ENCODE data around the gene KLHL40. TPM values are rescaled to one million over a fixed set of nuclear protein-coding genes. Genes with fewer than 3 reads are reported as not detected.
A peak's percentile ranks its signal among the peaks of the same experiment; 100 is the strongest.

The KLHL40 gene
- polyA plus RNA-seq, 4 donors = 0.01 to 1.1 (median 0.60) TPM

DNA sequence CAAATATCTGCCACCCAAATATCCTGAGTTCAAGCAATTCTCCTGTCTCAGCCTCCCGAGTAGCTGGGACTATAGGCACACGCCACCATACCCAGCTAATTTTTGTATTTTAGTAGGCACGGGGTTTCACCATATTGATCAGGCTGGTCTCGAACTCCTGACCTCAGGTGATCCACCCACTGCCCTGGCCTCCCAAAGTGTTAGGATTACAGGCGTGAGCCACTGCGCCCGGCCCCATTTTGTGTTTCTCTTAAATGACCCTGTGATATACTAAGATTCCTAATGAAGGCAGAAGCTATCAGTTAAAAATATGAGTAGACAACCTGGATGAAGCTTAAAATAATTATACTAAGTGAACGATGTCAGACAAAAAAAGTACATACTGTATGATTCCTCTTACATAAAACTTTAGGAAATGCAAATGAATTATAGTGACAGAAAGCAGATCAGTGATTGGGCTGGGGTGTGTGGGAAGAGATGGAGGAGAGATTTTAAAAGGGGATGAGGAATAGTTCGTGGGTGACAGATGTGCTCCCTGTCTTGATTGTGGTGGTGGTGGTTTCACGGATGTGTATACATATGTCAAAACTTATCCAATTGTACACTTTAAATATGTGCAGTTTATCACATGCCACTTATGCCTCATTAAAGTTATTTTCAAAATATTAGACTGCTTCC lies 3.8 kb upstream of the KLHL40 start:
- WGBS, 3 donors = 78 to 83% (median 83%) methylated on average over 10 of the region's 10 CpGs
- FAIRE-seq = no peak
- Histone ChIP-seq H3K4me1 (ENCODE audit: control insufficient read depth in 3 of 3, insufficient read depth in 2 of 3, low read depth in 1 of 3, low read length in 2 of 3) (no peaks in the 10 kb centered on the region), H3K27me3 (ENCODE audit: control insufficient read depth in 3 of 3, insufficient read depth in 3 of 3, low read length in 3 of 3) (peaks cover 0 to 22% (median 4%) of the 10 kb centered on the region in 3 donors), H3K27ac (ENCODE audit: low read depth in 1 of 3, low read length in 2 of 3) (no peak overlapping the region), H3K4me3 (ENCODE audit: low read depth in 1 of 3, low read length in 3 of 3) (no peak overlapping the region), H3K9me3 (ENCODE audit: control insufficient read depth in 2 of 2, insufficient read depth in 1 of 2, low read depth in 1 of 2, low read length in 1 of 2) (peaks cover 0 to 4% of the 10 kb centered on the region in 2 donors), H3K36me3 (ENCODE audit: control insufficient read depth in 3 of 3, insufficient read depth in 2 of 3, low read depth in 1 of 3, low read length in 3 of 3) (no peaks in the 10 kb centered on the region)
- DNase-seq = no peak

DNA sequence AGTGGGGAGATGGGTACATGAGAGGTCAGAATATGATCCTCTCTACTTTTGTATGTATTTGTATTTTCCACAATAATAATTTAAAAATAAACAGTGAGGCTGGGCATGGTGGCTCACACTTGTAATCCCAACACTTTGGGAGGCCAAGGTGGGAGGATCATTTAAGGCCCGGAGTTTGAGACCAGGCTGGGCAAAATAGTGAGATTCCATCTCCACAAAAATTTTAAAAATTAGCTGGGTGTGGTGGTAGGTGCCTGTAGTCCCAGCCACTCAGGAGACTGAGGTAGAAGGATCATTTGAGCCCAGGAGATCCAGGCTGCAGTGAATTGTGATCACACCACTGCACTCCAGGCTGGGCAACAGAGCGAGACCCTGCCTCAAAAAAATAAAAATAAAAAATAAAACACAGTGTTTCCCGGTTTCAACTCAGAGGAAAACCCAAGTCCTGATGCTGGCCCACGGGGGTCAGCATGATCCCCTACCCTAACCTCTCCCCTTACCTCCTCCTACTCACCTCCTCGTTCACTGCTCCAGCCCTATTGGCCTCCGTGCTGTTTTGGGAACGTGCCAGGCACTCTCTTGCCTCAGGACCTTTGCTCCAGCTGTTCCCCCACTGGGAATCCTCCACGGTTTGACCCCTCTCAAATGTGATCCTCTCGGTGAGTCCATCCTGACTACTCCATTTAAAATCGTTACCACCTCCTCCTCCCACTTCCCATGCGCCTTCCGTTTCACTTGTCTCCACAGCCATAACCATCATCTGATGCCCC lies 2.9 kb upstream of the KLHL40 start:
- WGBS, 3 donors = 66 to 74% (median 72%) methylated on average over 12 of the region's 12 CpGs
- no peak for DNase-seq
- H3K27ac ChIP-seq (ENCODE audit: low read depth in 1 of 3, low read length in 2 of 3) = no peak overlapping the region
- H3K36me3 ChIP-seq (ENCODE audit: control insufficient read depth in 3 of 3, insufficient read depth in 2 of 3, low read depth in 1 of 3, low read length in 3 of 3) = no peaks in the 10 kb centered on the region
- H3K27me3 ChIP-seq (ENCODE audit: control insufficient read depth in 3 of 3, insufficient read depth in 3 of 3, low read length in 3 of 3) = peaks cover 0 to 30% (median 4%) of the 10 kb centered on the region in 3 donors
- H3K9me3 ChIP-seq (ENCODE audit: control insufficient read depth in 2 of 2, insufficient read depth in 1 of 2, low read depth in 1 of 2, low read length in 1 of 2) = peaks cover 0 to 4% of the 10 kb centered on the region in 2 donors
- no peak for FAIRE-seq
- H3K4me1 ChIP-seq (ENCODE audit: control insufficient read depth in 3 of 3, insufficient read depth in 2 of 3, low read depth in 1 of 3, low read length in 2 of 3) = no peaks in the 10 kb centered on the region
- H3K4me3 ChIP-seq (ENCODE audit: low read depth in 1 of 3, low read length in 3 of 3) = no peak overlapping the region

DNA sequence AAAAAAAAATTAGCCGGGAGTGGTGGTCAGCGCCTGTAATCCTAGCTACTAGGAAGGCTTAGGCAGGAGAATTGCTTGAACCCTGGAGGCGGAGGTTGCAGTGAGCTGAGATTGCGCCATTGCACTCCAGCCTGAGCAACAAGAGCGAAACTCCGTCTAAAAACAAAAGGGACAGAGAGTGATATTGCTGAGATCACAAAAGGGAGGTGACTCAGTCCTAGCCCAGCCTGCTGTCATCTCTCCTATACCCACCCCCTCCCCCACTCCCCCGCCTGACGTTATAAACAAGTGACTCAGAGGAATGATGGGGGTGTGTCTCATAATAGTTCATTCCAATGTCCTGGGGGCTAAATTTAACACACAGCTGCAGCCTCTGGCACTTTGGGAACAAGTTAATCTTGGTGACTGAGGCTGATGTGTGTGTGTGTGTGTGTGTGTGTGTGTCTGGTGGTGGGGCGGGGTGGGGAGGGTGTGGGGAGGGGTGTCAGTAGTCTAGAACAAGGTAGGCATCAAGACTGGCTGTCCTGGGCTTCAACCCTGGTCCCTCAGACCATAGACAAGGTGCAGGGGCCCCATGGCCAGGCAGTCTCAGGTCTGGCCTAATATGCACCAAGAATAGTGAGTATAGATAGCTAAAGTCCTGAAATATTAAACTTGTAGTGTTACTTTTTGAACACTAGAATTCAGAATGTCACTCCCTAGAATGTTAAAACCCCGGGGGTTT lies 1.3 kb upstream of the KLHL40 start:
- FAIRE-seq (no peak), DNase-seq (peak; percentile 15 to 69)
- Histone ChIP-seq H3K9me3 (ENCODE audit: control insufficient read depth in 2 of 2, insufficient read depth in 1 of 2, low read depth in 1 of 2, low read length in 1 of 2) (no peaks in the 10 kb centered on the region), H3K27me3 (ENCODE audit: control insufficient read depth in 3 of 3, insufficient read depth in 3 of 3, low read length in 3 of 3) (peaks cover 0 to 30% (median 4%) of the 10 kb centered on the region in 3 donors), H3K27ac (ENCODE audit: low read depth in 1 of 3, low read length in 2 of 3) (no peak overlapping the region), H3K4me3 (ENCODE audit: low read depth in 1 of 3, low read length in 3 of 3) (no peak overlapping the region), H3K36me3 (ENCODE audit: control insufficient read depth in 3 of 3, insufficient read depth in 2 of 3, low read depth in 1 of 3, low read length in 3 of 3) (no peaks in the 10 kb centered on the region), H3K4me1 (ENCODE audit: control insufficient read depth in 3 of 3, insufficient read depth in 2 of 3, low read depth in 1 of 3, low read length in 2 of 3) (no peaks in the 10 kb centered on the region)
- 25 to 54% (median 34%) methylated on average over 9 to 10 of the region's 10 CpGs for WGBS, 3 donors

DNA sequence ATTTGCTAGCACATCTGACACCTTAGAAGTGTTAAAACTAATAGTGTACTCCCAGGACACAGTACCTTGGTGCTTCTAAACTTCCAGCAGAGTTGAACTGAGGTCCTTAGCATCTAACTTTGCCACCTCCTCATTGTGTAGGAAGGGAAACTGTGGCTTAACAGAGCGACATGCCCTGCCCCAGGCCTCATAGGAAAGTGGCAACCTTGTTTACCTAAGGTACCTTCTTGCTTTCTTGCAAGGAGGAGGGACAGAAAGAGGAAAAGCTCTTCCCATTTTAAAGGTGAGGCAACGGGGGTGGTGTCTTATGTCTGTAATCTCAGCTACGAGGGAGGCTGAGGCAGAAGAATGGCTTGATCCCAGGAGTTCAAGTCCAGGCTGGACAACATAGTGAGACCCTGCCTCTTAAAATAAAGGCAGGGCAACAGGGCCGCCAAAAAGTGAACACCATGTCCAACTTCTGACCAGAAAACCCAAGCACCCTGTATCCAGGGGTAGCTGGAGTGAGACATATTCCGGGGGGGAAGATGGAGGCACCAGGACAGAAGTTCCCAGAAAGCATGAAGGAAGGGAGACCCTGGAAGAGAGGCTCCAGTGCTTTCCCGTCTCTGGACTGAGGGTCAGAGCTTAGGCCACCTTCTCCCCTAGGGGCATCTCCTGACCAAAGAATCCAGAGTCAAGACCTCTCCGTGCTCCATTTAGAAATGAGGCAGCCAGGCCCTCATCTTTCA lies 540 bp upstream of the KLHL40 start:
- H3K4me3 ChIP-seq (ENCODE audit: low read depth in 1 of 3, low read length in 3 of 3) = no peak overlapping the region
- DNase-seq (no peak), FAIRE-seq (no peak)
- 81 to 87% (median 84%) methylated on average over 7 of the region's 7 CpGs for WGBS, 3 donors
- no peak overlapping the region for H3K27ac ChIP-seq (ENCODE audit: low read depth in 1 of 3, low read length in 2 of 3)
- H3K9me3 ChIP-seq (ENCODE audit: control insufficient read depth in 2 of 2, insufficient read depth in 1 of 2, low read depth in 1 of 2, low read length in 1 of 2) = no peaks in the 10 kb centered on the region
- H3K36me3 ChIP-seq (ENCODE audit: control insufficient read depth in 3 of 3, insufficient read depth in 2 of 3, low read depth in 1 of 3, low read length in 3 of 3) = no peaks in the 10 kb centered on the region
- H3K4me1 ChIP-seq (ENCODE audit: control insufficient read depth in 3 of 3, insufficient read depth in 2 of 3, low read depth in 1 of 3, low read length in 2 of 3) = no peaks in the 10 kb centered on the region
- H3K27me3 ChIP-seq (ENCODE audit: control insufficient read depth in 3 of 3, insufficient read depth in 3 of 3, low read length in 3 of 3) = peaks cover 0 to 32% (median 4%) of the 10 kb centered on the region in 3 donors

DNA sequence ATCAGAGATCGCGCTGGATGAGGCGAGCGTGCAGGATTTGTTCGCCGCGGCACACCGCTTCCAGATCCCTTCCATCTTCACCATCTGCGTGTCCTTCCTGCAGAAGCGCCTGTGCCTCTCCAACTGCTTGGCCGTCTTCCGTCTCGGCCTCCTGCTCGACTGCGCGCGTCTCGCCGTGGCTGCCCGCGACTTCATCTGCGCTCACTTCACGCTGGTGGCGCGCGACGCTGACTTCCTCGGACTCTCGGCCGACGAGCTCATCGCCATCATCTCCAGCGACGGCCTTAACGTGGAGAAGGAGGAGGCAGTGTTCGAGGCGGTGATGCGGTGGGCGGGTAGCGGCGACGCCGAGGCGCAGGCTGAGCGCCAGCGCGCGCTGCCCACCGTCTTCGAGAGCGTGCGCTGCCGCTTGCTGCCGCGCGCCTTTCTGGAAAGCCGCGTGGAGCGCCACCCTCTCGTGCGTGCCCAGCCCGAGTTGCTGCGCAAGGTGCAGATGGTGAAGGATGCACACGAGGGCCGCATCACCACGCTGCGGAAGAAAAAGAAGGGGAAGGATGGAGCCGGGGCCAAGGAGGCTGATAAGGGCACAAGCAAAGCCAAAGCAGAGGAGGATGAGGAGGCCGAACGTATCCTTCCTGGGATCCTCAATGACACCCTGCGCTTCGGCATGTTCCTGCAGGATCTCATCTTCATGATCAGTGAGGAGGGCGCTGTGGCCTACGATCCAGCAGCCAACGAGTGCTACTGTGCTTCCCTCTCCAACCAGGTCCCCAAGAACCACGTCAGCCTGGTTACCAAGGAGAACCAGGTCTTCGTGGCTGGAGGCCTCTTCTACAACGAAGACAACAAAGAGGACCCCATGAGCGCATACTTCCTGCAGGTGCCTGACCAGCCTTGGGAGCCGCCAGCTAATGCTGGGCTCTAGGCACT lies 819 bp downstream of the KLHL40 start:
- Histone ChIP-seq H3K27ac (ENCODE audit: low read depth in 1 of 3, low read length in 2 of 3) (no peak overlapping the region), H3K27me3 (ENCODE audit: control insufficient read depth in 3 of 3, insufficient read depth in 3 of 3, low read length in 3 of 3) (peaks cover 0 to 36% (median 4%) of the 10 kb centered on the region in 3 donors), H3K4me3 (ENCODE audit: low read depth in 1 of 3, low read length in 3 of 3) (no peak overlapping the region)

DNA sequence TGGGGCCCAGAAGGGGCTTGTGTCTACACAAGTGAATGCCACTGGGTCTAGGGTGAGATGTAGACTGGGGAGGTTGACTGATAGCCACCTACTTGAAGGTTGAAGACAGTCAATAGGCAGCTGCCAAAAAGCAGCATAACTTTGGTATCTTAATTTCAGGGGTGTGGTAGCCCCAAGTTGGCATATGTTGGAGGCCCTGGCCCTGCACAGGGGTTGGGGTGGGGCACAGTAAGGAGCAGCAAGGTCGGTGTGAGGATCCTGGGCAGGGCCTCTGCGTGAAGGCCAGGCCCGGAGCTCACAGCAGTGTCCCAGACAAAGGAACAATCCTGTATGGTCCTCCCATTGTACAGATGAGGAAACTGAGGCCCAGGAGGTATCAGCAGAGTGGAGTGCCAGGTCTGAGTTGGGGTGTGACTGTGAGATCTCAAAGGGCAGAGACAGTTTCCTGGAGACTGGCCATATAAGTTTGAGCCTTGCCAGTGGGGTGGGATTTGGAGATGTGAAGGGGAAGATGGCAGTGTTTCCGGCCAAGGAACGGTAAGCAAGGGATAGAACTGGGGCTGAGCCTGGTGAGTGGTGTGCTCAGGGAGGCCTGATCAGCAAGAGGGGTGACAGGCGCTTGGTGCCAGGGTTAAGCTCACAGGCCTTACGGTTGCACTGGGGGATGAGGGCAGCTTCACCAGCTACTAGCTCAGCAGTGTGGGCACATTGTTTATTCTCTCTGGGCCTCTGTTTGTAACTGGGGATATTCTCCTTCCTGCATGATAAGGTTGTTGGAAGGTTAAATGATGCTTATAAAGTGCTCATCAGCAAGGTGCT lies 1.7 kb downstream of the KLHL40 start:
- Histone ChIP-seq H3K4me3 (ENCODE audit: low read depth in 1 of 3, low read length in 3 of 3) (no peak overlapping the region), H3K27ac (ENCODE audit: low read depth in 1 of 3, low read length in 2 of 3) (no peak overlapping the region), H3K9me3 (ENCODE audit: control insufficient read depth in 2 of 2, insufficient read depth in 1 of 2, low read depth in 1 of 2, low read length in 1 of 2) (no peaks in the 10 kb centered on the region), H3K27me3 (ENCODE audit: control insufficient read depth in 3 of 3, insufficient read depth in 3 of 3, low read length in 3 of 3) (peaks cover 0 to 39% (median 4%) of the 10 kb centered on the region in 3 donors), H3K36me3 (ENCODE audit: control insufficient read depth in 3 of 3, insufficient read depth in 2 of 3, low read depth in 1 of 3, low read length in 3 of 3) (no peaks in the 10 kb centered on the region), H3K4me1 (ENCODE audit: control insufficient read depth in 3 of 3, insufficient read depth in 2 of 3, low read depth in 1 of 3, low read length in 2 of 3) (no peaks in the 10 kb centered on the region)
- 84 to 89% (median 86%) methylated on average over 7 of the region's 7 CpGs for WGBS, 3 donors
- DNase-seq (no peak), FAIRE-seq (no peak)

More for the DNA sequence above, 819 bp downstream of the KLHL40 start:
- no peaks in the 10 kb centered on the region for H3K4me1 ChIP-seq (ENCODE audit: control insufficient read depth in 3 of 3, insufficient read depth in 2 of 3, low read depth in 1 of 3, low read length in 2 of 3)
- no peaks in the 10 kb centered on the region for H3K36me3 ChIP-seq (ENCODE audit: control insufficient read depth in 3 of 3, insufficient read depth in 2 of 3, low read depth in 1 of 3, low read length in 3 of 3)
- no peak for FAIRE-seq
- 41 to 48% (median 45%) methylated on average over 75 to 80 of the region's 80 CpGs for WGBS, 3 donors
- peak in 1 of 2 donors; percentile 24 for DNase-seq
- no peaks in the 10 kb centered on the region for H3K9me3 ChIP-seq (ENCODE audit: control insufficient read depth in 2 of 2, insufficient read depth in 1 of 2, low read depth in 1 of 2, low read length in 1 of 2)

DNA sequence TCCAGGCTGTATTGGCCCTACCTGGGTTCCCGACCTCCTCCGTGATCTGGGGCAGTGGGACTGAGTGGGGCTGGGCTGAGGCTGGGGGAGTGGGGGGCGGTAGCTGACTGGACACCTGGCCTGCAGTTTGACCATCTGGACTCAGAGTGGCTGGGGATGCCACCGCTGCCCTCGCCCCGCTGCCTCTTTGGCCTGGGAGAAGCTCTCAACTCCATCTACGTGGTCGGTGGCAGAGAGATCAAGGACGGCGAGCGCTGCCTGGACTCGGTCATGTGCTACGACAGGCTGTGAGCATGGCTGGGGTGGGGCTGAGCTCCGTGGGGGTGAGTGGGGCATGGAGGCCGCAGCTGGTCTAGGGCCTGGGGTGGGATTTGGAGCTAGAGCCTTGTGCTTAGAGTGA lies 2.7 kb downstream of the KLHL40 start:
- peaks cover 0 to 39% (median 4%) of the 10 kb centered on the region in 3 donors for H3K27me3 ChIP-seq (ENCODE audit: control insufficient read depth in 3 of 3, insufficient read depth in 3 of 3, low read length in 3 of 3)
- no peaks in the 10 kb centered on the region for H3K36me3 ChIP-seq (ENCODE audit: control insufficient read depth in 3 of 3, insufficient read depth in 2 of 3, low read depth in 1 of 3, low read length in 3 of 3)
- WGBS, 3 donors = 89 to 90% (median 89%) methylated on average over 15 of the region's 15 CpGs
- H3K4me3 ChIP-seq (ENCODE audit: low read depth in 1 of 3, low read length in 3 of 3) = no peak overlapping the region
- H3K4me1 ChIP-seq (ENCODE audit: control insufficient read depth in 3 of 3, insufficient read depth in 2 of 3, low read depth in 1 of 3, low read length in 2 of 3) = no peaks in the 10 kb centered on the region
- H3K27ac ChIP-seq (ENCODE audit: low read depth in 1 of 3, low read length in 2 of 3) = no peak overlapping the region
- DNase-seq (no peak), FAIRE-seq (no peak)
- no peaks in the 10 kb centered on the region for H3K9me3 ChIP-seq (ENCODE audit: control insufficient read depth in 2 of 2, insufficient read depth in 1 of 2, low read depth in 1 of 2, low read length in 1 of 2)

Data from small intestine (tissue), 7 donors.